HG03378 (cell line): ENCODE results near the gene F7.
"Not testable (repeated sequence)": the region's sequence is repeated elsewhere in the genome, so short reads cannot be mapped to it uniquely, and the experiment has no call there.

Experiments
- ATAC-seq: cut with Tn5 transposase; IDR thresholded peaks from one replicate; pipeline ENCODE4 v1.9.1; 2021; ENCODE audit warnings: mild to moderate bottlenecking, moderate library complexity; ENCODE audit not compliant: unreplicated experiment

F7 gene

GRCh38 chr13:113105032-113105920, at the start of gene F7:
Gene F7 (plus strand): TSS chr13:113105791. CDS start chr13:113105842, 51 bp downstream.
- ATAC-seq, result no peak

DNA sequence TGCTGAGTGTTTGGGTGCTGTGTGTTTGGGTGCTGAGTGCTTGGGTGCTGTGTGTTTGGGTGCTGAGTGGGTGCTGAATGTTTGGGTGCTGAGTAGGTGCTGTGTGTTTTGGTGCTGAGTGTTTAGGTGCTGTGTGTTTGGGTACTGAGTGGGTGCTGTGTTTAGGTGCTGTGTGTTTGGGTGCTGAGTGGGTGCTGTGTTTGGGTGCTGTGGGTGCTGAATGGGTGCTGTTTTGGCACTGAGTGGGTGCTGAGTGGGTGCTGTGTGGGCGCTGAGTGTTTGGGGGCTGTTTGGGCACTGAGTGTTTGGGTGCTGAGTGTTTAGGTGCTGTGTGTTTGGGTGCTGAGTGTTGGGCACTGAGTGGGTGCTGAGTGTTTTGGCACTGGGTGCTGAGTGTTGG, 48.5 kb upstream of the F7 start:
- no peak for ATAC-seq

DNA sequence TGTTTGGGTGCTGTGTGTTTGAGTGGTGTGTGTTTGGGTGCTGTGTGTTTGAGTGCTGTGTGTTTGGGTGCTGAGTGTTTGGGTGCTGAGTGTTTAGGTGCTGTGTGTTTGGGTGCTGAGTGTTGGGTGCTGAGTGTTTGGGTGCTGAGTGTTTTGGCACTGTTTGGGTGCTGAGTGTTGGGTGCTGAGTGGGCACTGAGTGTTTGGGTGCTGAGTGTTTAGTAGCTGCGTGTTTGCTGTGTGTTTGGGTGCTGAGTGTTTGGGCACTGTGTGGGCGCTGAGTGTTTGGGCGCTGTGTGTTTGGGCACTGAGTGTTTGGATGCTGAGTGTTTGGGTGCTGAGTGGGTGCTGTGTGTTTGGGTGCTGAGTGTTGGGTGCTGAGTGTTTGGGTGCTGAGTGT, 48.0 kb upstream of the F7 start:
- ATAC-seq, result not testable (repeated sequence)

DNA sequence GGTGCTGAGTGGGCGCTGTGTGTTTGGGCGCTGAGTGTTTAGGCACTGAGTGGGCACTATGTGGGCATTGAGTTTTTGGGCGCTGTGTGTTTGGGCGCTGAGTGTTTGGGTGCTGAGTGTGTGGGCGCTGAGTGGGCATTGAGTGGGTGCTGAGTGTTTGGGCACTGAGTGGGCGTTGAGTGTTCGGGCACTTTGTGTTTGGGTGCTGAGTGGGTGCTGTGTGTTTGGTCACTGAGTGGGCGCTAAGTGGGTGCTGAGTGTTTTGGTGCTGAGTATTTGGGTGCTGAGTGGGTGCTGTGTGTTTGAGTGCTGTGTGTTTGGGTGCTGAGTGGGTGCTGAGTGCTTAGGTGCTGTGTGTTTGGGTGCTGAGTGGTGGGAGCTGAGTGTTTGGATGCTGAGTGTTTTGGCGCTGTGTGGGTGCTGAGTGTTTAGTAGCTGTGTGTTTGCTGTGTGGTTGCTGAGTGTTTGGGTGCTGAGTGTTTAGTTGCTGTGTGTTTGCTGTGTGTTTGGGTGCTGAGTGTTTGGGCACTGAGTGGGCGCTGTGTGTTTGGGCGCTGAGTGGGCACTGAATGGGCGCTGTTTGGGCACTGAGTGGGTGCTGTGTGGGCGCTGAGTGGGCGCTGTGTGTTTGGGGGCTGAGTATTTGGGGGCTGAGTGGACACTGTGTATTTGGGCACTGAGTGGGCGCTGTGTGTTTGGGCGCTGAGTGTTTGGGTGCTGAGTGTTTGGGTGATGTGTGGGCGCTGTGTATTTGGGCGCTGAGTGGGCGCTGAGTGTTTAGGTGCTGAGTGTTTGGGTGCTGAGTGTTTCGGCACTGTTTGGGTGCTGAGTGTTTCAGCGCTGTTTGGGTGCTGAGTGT, 47.2 kb upstream of the F7 start:
- no peak for ATAC-seq

GRCh38 chr13:113058988-113059850, 46.4 kb upstream of the F7 start:
- no peak for ATAC-seq

DNA sequence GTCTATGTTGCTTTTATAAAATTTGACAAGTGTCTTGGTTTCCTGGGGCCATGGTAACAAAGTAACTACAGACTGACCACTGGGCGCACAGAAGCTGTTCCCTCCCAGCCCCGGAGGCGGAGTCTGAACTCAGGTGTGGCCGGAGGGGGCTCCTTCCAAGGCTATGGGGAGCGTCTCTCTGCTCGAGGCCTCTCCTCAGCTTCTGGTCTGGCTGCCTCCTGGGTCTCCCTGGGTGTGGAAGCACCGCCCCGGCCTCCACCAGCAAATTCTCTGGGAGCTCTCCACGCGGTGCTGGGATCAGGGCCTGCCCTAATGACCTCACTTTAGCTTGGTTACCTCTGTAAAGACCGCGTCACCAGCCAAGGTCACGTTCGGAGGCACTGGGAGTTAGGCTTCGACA, 45.7 kb upstream of the F7 start:
- no peak for ATAC-seq

DNA sequence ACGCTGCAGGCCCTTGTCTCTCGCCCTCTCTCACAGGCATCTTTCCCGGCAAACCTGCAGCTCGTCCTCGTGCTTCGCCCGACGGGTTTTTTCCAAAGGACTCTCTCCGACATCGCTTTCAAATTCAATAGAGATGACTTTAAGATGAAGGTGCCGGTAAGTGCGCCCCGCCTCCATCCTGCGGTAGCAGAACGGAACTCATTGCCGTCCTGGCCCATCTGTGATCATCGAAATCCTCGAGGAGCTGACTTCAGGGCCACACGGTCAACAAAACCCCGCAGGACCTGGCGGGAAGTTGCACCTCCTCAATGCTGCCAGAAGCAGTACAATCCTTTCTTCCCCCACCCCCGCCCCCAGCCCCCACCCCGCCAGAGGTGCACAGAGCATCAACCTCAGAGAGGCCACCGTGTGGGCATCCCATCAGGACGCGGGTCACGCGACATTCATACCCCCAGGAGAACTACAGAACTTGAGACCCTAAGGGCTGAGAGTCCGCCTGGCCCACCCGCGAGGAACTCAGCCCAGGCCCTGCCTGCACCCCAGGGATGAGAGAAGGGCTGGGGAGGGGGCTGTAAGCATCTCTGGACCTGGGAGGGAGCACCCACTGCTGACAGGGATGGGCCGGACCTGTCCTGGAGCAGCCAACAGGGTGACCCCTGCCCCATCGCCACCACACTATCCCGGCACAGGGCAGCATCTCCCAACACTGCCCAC, 44.9 kb upstream of the F7 start:
- no peak for ATAC-seq

DNA sequence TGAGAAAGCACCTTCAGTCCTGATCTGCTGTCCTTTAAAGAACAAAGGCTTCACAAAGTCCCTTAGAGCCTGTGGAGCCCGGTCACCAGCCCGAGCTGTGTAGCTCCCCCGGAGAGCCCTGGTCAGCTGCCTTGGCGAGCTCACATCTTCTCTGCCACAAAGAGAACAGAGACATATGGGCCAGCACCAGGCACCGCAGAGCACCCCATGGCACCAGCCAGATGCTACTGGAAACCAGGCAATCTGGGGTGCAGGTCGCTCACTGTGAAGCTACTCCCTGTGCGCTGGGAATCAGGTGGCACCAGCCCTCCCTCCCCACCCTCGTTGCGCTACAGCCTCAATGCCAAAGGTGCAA, 44.3 kb upstream of the F7 start:
- no peak for ATAC-seq

- no peak for ATAC-seq
Observed at GRCh38 chr13:113061796-113062425, 43.7 kb upstream of the F7 start.

DNA sequence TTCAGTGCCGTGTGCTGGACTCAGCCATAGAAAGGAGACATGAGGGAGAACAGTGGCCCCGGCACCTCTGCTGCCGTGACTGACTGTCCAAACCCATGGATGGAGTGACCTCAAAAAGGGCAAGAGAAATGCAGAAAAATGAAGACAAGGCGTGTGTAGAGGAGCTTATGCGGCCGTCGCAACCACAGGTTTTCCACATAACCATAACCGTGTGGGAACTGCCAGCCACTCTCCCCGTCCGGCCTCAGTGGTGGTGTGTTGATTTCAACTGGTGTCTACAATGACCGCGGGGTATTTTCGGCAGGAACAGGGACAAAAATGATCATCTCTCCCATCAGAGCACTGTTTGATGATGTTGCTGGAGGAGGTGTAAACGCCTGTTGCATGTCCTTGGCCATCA, 42.9 kb upstream of the F7 start:
- ATAC-seq, result no peak

DNA sequence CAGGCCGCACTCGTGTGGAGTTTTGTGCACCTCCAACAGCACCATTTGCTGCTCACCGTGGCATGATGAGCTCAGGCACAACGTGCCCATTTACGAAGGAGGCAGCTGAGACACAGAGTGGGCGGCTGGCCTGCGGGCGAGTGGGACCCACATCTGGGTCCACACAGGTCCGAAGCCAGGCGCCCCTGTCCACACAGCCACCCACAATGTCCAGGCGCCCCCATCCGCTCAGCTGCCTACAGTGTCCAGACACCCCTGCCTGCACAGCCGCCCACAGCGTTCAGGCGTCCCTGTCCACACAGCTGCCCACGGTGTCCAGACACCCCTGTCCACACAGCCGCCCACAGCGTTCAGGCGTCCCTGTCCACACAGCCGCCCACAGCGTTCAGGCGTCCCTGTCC, 42.5 kb upstream of the F7 start:
- ATAC-seq, result no peak

GRCh38 chr13:113064000-113064533, 41.5 kb upstream of the F7 start:
- no peak for ATAC-seq

- no peak for ATAC-seq
Observed at GRCh38 chr13:113064534-113065405, 40.8 kb upstream of the F7 start.

DNA sequence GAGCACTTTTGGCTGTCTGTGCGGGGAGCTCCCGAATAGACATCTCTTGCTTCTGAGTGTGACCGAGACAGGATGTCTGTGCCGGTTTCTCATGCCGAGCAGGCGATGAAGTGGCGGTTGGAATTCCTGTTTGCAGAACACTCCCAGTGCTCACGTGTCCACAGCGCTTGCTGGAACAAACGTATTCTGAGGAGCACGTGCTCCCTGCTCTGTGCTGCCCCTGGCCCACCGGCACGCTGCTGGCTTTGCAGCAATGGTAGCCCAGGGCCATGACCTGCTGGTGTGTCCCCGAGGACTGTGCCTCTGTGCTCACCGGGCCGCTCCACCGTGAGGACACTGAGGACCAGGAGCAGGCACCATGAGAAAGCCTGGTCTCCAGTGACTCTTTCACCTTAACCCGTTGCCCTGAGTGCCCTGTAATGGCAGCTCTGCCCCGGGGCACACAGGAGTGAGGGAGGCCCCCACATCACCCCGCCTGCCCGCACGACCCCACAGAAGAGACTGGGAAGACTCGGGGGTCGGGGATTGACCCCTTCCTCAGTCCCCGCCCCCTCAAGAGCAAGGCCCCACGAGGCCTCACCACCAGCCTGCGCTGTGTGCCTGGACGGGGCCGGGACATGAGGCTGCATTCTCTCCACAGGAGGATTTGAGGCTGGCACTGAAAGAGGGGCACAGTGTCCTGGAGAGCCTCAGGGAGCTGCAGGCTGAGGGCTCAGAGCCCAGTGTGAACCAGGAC, 40.0 kb upstream of the F7 start:
- ATAC-seq, result no peak

GRCh38 chr13:113066142-113066455, 39.5 kb upstream of the F7 start:
- ATAC-seq, result no peak

- no peak for ATAC-seq
Observed at GRCh38 chr13:113066746-113067145, 38.8 kb upstream of the F7 start.

- no peak for ATAC-seq
Observed at GRCh38 chr13:113069861-113070805, 35.5 kb upstream of the F7 start.
